ENCODE measurements around the gene TANC1.
A peak's percentile ranks its signal among the peaks of the same experiment; 100 is the strongest.

Gene TANC1

GRCh38 chr2:158963071-158963470 is 5.4 kb upstream of the TANC1 start:
- DNase-seq, result no peak

- no peak for DNase-seq
These were observed 3.3 kb upstream of the TANC1 start for GRCh38 chr2:158965107-158965506.

GRCh38 chr2:158965641-158966040 is 2.8 kb upstream of the TANC1 start:
- no peak for DNase-seq

GRCh38 chr2:158966312-158966711 is 2.1 kb upstream of the TANC1 start:
- no peak for DNase-seq

GRCh38 chr2:158967114-158967730 is 1.2 kb upstream of the TANC1 start:
- no peak for DNase-seq

- DNase-seq, result no peak
These were observed 577 bp upstream of the TANC1 start for GRCh38 chr2:158967731-158968395.

- no peak for DNase-seq
These were observed 798 bp downstream of the TANC1 start for GRCh38 chr2:158969162-158969714.

GRCh38 chr2:158969715-158970240 is 1.3 kb downstream of the TANC1 start:
- no peak for DNase-seq

- no peak for DNase-seq
These were observed 1.9 kb downstream of the TANC1 start for GRCh38 chr2:158970241-158970751.

- no peak for DNase-seq
These were observed 4.9 kb downstream of the TANC1 start for GRCh38 chr2:158973116-158973956.

GRCh38 chr2:158975271-158975921 is 7.0 kb downstream of the TANC1 start:
- no peak for DNase-seq

GRCh38 chr2:158979772-158980171 is 11.3 kb downstream of the TANC1 start:
- DNase-seq, result no peak

- no peak for DNase-seq
These were observed 16.2 kb downstream of the TANC1 start for GRCh38 chr2:158984604-158985135.

- no peak for DNase-seq
These were observed 20.1 kb downstream of the TANC1 start for GRCh38 chr2:158988501-158988900.

- DNase-seq, result no peak
These were observed 20.7 kb downstream of the TANC1 start for GRCh38 chr2:158989165-158989564.

- peak; percentile 52 for DNase-seq
These were observed 22.2 kb downstream of the TANC1 start for GRCh38 chr2:158990397-158991214.

GRCh38 chr2:158993030-158993429 is 24.6 kb downstream of the TANC1 start:
- no peak for DNase-seq

- no peak for DNase-seq
These were observed 25.5 kb downstream of the TANC1 start for GRCh38 chr2:158993721-158994587.

- DNase-seq, result no peak
These were observed 26.7 kb downstream of the TANC1 start for GRCh38 chr2:158994920-158995676.

- DNase-seq, result no peak
These were observed 27.2 kb downstream of the TANC1 start for GRCh38 chr2:158995677-158996049.

Measured in T1000 (cell line).